ENCODE results near the gene LONP2. TPM values are rescaled to one million over a fixed set of nuclear protein-coding genes. Genes with fewer than 3 reads are reported as not detected.

LONP2 gene
- total and polyA plus RNA-seq, 2 of the 13 experiments (the other 11 are each of a cell fraction or from before 2014, with no cell fraction given) = 39.2 to 63.3 TPM

DNA sequence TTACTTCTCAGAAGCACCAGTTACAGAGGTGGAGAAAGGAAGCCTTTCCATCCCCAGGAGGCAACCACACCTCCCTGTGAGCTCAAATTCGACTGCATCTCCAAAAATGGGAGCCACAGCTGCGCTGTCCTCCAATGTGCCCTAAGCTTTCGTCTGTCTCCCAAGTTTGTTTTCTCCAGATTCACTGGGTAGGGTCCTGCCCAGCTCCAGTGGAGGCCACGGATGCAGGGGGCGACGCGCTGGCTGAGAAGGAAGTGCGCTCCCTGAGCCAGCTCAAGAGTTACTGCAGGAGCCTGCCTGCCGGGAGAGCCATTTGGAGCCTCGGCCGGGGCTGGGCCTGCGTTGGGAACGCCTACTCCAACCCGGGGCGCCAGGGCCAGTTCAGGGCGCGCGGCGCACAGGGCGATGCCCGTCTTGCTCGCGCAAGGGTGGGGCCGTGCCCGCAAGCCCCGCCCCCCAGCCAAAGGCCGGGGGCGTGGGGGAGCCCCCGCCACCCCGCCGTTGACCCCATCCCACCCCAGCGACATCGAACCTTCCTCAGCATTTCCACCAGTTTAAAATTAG is 121.6 kb downstream of the LONP2 start (continued):
- TF ChIP-seq, protein P1, sequence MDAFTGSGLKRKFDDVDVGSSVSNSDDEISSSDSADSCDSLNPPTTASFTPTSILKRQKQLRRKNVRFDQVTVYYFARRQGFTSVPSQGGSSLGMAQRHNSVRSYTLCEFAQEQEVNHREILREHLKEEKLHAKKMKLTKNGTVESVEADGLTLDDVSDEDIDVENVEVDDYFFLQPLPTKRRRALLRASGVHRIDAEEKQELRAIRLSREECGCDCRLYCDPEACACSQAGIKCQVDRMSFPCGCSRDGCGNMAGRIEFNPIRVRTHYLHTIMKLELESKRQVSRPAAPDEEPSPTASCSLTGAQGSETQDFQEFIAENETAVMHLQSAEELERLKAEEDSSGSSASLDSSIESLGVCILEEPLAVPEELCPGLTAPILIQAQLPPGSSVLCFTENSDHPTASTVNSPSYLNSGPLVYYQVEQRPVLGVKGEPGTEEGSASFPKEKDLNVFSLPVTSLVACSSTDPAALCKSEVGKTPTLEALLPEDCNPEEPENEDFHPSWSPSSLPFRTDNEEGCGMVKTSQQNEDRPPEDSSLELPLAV (CRISPR knock-in tag; conservative IDR thresholded peaks at IDR 0.05; ENCODE audit: low read depth) = no peak
- TF ChIP-seq ZMYM2 (CRISPR knock-in tag; IDR thresholded peaks at IDR 0.05) (no peak), PHB2 (IDR thresholded peaks at IDR 0.05; ENCODE audit: partially characterized antibody) (no peak), PAWR (CRISPR knock-in tag; IDR thresholded peaks at IDR 0.05; ENCODE audit: borderline replicate concordance) (no peak), KDM1A (CRISPR knock-in tag; IDR thresholded peaks at IDR 0.05) (no peak), RBM39 (IDR thresholded peaks at IDR 0.05; ENCODE audit: low read depth, low read length, poor library complexity, severe bottlenecking) (peak; percentile 74), NFE2L2 (IDR thresholded peaks at IDR 0.05; ENCODE audit: low read length) (no peak), ZNF883 (CRISPR knock-in tag; IDR thresholded peaks at IDR 0.05; ENCODE audit: not compliant biosample characterization) (peak; percentile 72), ZNF616 (CRISPR knock-in tag; IDR thresholded peaks at IDR 0.05; ENCODE audit: low read depth) (no peak), JARID2 (CRISPR knock-in tag; IDR thresholded peaks at IDR 0.05; ENCODE audit: insufficient replicate concordance) (no peak), SP4 (CRISPR knock-in tag; IDR thresholded peaks at IDR 0.05) (peak; percentile 78; the same call in 1 of the 2 replicates), ZNF841 (CRISPR knock-in tag; IDR thresholded peaks at IDR 0.05; ENCODE audit: borderline replicate concordance) (no peak), ZNF382 (CRISPR knock-in tag; IDR thresholded peaks at IDR 0.05; ENCODE audit: borderline replicate concordance) (no peak)
- TF ChIP-seq, protein P2, sequence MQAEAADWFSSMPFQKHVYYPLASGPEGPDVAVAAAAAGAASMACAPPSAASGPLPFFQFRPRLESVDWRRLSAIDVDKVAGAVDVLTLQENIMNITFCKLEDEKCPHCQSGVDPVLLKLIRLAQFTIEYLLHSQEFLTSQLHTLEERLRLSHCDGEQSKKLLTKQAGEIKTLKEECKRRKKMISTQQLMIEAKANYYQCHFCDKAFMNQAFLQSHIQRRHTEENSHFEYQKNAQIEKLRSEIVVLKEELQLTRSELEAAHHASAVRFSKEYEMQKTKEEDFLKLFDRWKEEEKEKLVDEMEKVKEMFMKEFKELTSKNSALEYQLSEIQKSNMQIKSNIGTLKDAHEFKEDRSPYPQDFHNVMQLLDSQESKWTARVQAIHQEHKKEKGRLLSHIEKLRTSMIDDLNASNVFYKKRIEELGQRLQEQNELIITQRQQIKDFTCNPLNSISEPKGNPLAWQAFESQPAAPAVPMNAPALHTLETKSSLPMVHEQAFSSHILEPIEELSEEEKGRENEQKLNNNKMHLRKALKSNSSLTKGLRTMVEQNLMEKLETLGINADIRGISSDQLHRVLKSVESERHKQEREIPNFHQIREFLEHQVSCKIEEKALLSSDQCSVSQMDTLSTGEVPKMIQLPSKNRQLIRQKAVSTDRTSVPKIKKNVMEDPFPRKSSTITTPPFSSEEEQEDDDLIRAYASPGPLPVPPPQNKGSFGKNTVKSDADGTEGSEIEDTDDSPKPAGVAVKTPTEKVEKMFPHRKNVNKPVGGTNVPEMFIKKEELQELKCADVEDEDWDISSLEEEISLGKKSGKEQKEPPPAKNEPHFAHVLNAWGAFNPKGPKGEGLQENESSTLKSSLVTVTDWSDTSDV (CRISPR knock-in tag; IDR thresholded peaks at IDR 0.05) = no peak
- TF ChIP-seq, protein P3, sequence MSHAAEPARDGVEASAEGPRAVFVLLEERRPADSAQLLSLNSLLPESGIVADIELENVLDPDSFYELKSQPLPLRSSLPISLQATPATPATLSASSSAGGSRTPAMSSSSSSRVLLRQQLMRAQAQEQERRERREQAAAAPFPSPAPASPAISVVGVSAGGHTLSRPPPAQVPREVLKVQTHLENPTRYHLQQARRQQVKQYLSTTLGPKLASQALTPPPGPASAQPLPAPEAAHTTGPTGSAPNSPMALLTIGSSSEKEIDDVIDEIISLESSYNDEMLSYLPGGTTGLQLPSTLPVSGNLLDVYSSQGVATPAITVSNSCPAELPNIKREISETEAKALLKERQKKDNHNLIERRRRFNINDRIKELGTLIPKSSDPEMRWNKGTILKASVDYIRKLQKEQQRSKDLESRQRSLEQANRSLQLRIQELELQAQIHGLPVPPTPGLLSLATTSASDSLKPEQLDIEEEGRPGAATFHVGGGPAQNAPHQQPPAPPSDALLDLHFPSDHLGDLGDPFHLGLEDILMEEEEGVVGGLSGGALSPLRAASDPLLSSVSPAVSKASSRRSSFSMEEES (CRISPR knock-in tag; IDR thresholded peaks at IDR 0.05) = peak; percentile 49; the same call in 1 of the 2 replicates
- TF ChIP-seq, protein P4, sequence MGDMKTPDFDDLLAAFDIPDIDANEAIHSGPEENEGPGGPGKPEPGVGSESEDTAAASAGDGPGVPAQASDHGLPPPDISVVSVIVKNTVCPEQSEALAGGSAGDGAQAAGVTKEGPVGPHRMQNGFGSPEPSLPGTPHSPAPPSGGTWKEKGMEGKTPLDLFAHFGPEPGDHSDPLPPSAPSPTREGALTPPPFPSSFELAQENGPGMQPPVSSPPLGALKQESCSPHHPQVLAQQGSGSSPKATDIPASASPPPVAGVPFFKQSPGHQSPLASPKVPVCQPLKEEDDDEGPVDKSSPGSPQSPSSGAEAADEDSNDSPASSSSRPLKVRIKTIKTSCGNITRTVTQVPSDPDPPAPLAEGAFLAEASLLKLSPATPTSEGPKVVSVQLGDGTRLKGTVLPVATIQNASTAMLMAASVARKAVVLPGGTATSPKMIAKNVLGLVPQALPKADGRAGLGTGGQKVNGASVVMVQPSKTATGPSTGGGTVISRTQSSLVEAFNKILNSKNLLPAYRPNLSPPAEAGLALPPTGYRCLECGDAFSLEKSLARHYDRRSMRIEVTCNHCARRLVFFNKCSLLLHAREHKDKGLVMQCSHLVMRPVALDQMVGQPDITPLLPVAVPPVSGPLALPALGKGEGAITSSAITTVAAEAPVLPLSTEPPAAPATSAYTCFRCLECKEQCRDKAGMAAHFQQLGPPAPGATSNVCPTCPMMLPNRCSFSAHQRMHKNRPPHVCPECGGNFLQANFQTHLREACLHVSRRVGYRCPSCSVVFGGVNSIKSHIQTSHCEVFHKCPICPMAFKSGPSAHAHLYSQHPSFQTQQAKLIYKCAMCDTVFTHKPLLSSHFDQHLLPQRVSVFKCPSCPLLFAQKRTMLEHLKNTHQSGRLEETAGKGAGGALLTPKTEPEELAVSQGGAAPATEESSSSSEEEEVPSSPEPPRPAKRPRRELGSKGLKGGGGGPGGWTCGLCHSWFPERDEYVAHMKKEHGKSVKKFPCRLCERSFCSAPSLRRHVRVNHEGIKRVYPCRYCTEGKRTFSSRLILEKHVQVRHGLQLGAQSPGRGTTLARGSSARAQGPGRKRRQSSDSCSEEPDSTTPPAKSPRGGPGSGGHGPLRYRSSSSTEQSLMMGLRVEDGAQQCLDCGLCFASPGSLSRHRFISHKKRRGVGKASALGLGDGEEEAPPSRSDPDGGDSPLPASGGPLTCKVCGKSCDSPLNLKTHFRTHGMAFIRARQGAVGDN (CRISPR knock-in tag; IDR thresholded peaks at IDR 0.05) = peak; percentile 89
- TF ChIP-seq, protein P5, sequence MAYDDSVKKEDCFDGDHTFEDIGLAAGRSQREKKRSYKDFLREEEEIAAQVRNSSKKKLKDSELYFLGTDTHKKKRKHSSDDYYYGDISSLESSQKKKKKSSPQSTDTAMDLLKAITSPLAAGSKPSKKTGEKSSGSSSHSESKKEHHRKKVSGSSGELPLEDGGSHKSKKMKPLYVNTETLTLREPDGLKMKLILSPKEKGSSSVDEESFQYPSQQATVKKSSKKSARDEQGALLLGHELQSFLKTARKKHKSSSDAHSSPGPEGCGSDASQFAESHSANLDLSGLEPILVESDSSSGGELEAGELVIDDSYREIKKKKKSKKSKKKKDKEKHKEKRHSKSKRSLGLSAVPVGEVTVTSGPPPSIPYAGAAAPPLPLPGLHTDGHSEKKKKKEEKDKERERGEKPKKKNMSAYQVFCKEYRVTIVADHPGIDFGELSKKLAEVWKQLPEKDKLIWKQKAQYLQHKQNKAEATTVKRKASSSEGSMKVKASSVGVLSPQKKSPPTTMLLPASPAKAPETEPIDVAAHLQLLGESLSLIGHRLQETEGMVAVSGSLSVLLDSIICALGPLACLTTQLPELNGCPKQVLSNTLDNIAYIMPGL (CRISPR knock-in tag; IDR thresholded peaks at IDR 0.05; ENCODE audit: borderline replicate concordance in 1 of 2, low read depth in 1 of 2) = peak; percentile 59 to 84; a peak in 3 of 4 replicates
